Neural cell (in vitro differentiated cells): ENCODE data around the gene NME3. TPM values are rescaled to one million over a fixed set of nuclear protein-coding genes. Genes with fewer than 3 reads are reported as not detected.
"Not testable (repeated sequence)": the region's sequence is repeated elsewhere in the genome, so short reads cannot be mapped to it uniquely, and the experiment has no call there.

ENCODE experiments used
- H2AFZ ChIP-seq: fragments of 200-600, 300-800 bp; sonication (generic), shearing (Covaris generic); 2 replicates; pipeline ENCODE4 v1.6.0; 2014; ENCODE audit warnings: low read depth, mild to moderate bottlenecking, antibody characterized with exemption, low read length, moderate library complexity
- H3F3A ChIP-seq: fragments of 200-600 bp; shearing (Covaris generic); 2 replicates; pipeline ENCODE4 v1.6.1; 2016; ENCODE audit warnings: mild to moderate bottlenecking, moderate library complexity, mixed read lengths, antibody characterized with exemption, low read length; ENCODE audit not compliant: insufficient read depth, poor library complexity, severe bottlenecking
- H3K27ac ChIP-seq: fragments of 200-600, 300-800 bp; sonication (generic), shearing (Covaris generic); 2 replicates; pipeline ENCODE4 v1.5.1; 2014; ENCODE audit warnings: mild to moderate bottlenecking, low read length, moderate library complexity
- H3K27me3 ChIP-seq: fragments of 300-800, 200-600 bp; sonication (generic), shearing (Covaris generic); 2 replicates; pipeline ENCODE4 v1.6.0; 2014; ENCODE audit warnings: mild to moderate bottlenecking, low read depth, low read length, moderate library complexity; ENCODE audit not compliant: insufficient read depth
- H3K36me3 ChIP-seq: fragments of 300-800, 200-600 bp; sonication (generic), shearing (Covaris generic); 2 replicates; pipeline ENCODE4 v1.5.1; 2014; ENCODE audit warnings: mild to moderate bottlenecking, antibody characterized with exemption, low read length, moderate library complexity; ENCODE audit not compliant: insufficient read depth
- H3K4me2 ChIP-seq: fragments of 300-800, 200-600 bp; sonication (generic), shearing (Covaris generic); 2 replicates; pipeline ENCODE4 v1.6.0; 2014; ENCODE audit warnings: mild to moderate bottlenecking, low read length
- H3K4me3 ChIP-seq: fragments of 300-800, 200-600 bp; sonication (generic), shearing (Covaris generic); 2 replicates; pipeline ENCODE4 v1.5.1; 2014; ENCODE audit warnings: mild to moderate bottlenecking, low read length, moderate library complexity
- H3K79me2 ChIP-seq: fragments of 200-600 bp; shearing (Covaris generic); replicated peaks from 2 replicates; pipeline ENCODE4 v1.6.0; 2014; ENCODE audit warnings: mild to moderate bottlenecking, low read length, moderate library complexity; ENCODE audit not compliant: insufficient read depth
- H3K9ac ChIP-seq: fragments of 300-800, 200-600 bp; sonication (generic), shearing (Covaris generic); 2 replicates; pipeline ENCODE4 v1.6.1; 2016; ENCODE audit warnings: mild to moderate bottlenecking, low read length, mixed read lengths
- H3K9me2 ChIP-seq: fragments of 200-600 bp; shearing (Covaris generic); 2 replicates; pipeline ENCODE4 v1.6.1; 2016; ENCODE audit warnings: mild to moderate bottlenecking, low read length, mixed read lengths; ENCODE audit not compliant: insufficient read depth
- H3K9me3 ChIP-seq: fragments of 200-600, 300-800 bp; sonication (generic), shearing (Covaris generic); 2 replicates; pipeline ENCODE4 v1.6.1; 2016; ENCODE audit warnings: mild to moderate bottlenecking, mixed run types, low read length, moderate library complexity, mixed read lengths
- H4K20me1 ChIP-seq: fragments of 200-600 bp; shearing (Covaris generic); 2 replicates; pipeline ENCODE4 v1.6.1; 2016; ENCODE audit warnings: mild to moderate bottlenecking, mixed run types; ENCODE audit not compliant: insufficient read depth
- CTCF ChIP-seq: fragments of 450-650 bp; IDR thresholded peaks from 2 replicates; pipeline ENCODE4 v1.5.1; 2014; ENCODE audit warnings: antibody characterized with exemption, mild to moderate bottlenecking, moderate library complexity; ENCODE audit not compliant: poor library complexity, severe bottlenecking
- EP300 ChIP-seq: fragments of 450-650 bp; conservative IDR thresholded peaks from 2 replicates; pipeline ENCODE4 v1.6.1; 2014; ENCODE audit warnings: antibody characterized with exemption, mild to moderate bottlenecking, moderate library complexity; ENCODE audit not compliant: poor library complexity, severe bottlenecking
- EZH2 ChIP-seq: fragments of 200-600, 300-800 bp; shearing (Covaris generic), sonication (generic); IDR thresholded peaks from 2 replicates; pipeline ENCODE4 v1.6.1; 2014; ENCODE audit warnings: antibody characterized with exemption, low read length, borderline replicate concordance, mild to moderate bottlenecking; ENCODE audit not compliant: insufficient read depth, poor library complexity, severe bottlenecking
- MXI1 ChIP-seq: fragments of 450-650 bp; conservative IDR thresholded peaks from 2 replicates; pipeline ENCODE4 v1.6.1; 2014; ENCODE audit warnings: antibody characterized with exemption, mild to moderate bottlenecking; ENCODE audit not compliant: poor library complexity, severe bottlenecking
- POLR2AphosphoS5 ChIP-seq: IDR thresholded peaks from 2 replicates; pipeline ENCODE4 v1.6.1; 2012
- RAD21 ChIP-seq: fragments of 450-650 bp; conservative IDR thresholded peaks from 2 replicates; pipeline ENCODE4 v1.6.1; 2014; ENCODE audit warnings: antibody characterized with exemption, mild to moderate bottlenecking, moderate library complexity
- REST ChIP-seq: IDR thresholded peaks from 2 replicates; pipeline ENCODE4 v1.6.1; 2012; ENCODE audit warnings: borderline replicate concordance
- SMC3 ChIP-seq: fragments of 450-650 bp; conservative IDR thresholded peaks from 2 replicates; pipeline ENCODE4 v1.6.1; 2014; ENCODE audit warnings: antibody characterized with exemption, mild to moderate bottlenecking, moderate library complexity; ENCODE audit not compliant: poor library complexity
- TAF1 ChIP-seq: IDR thresholded peaks from 2 replicates; pipeline ENCODE4 v1.6.1; 2012; ENCODE audit warnings: low read depth
- polyA plus RNA-seq: library from polyadenylated mRNA; depleted of rRNA; stranded (reverse); fragments of >200 nt; gene quantifications from 2 replicates; pipeline ENCODE4 v1.2.3, GENCODE V29; 2014

Gene NME3
- polyA plus RNA-seq, 1 donor from 2014 or later = 102 TPM

GRCh38 chr16:1807626-1808025 is 36.3 kb upstream of the NME3 start:
- no peaks in the 10 kb centered on the region for H3K9me2 ChIP-seq
- H3K9ac ChIP-seq = no peak overlapping the region
- H3K27me3 ChIP-seq = no peaks in the 10 kb centered on the region
- no peaks in the 10 kb centered on the region for H3K9me3 ChIP-seq
- TF ChIP-seq CTCF (no peak), TAF1 (no peak), RAD21 (no peak), MXI1 (no peak), SMC3 (no peak), REST (no peak), POLR2AphosphoS5 (no peak), EZH2 (no peak), EP300 (no peak)
- H3K27ac ChIP-seq = no peak overlapping the region
- H2AFZ ChIP-seq = no peak overlapping the region
- H4K20me1 ChIP-seq = no peaks in the 10 kb centered on the region
- no peaks in the 10 kb centered on the region for H3K79me2 ChIP-seq
- H3K4me2 ChIP-seq = no peak overlapping the region
- no peak overlapping the region for H3K4me3 ChIP-seq
- no peaks in the 10 kb centered on the region for H3F3A ChIP-seq
- no peaks in the 10 kb centered on the region for H3K36me3 ChIP-seq

- no peaks in the 10 kb centered on the region for H3K9me2 ChIP-seq
- H3K4me3 ChIP-seq = no peak overlapping the region
- no peaks in the 10 kb centered on the region for H3K36me3 ChIP-seq
- TF ChIP-seq SMC3 (no peak), MXI1 (no peak), CTCF (no peak), EZH2 (no peak), TAF1 (no peak)
- H3K4me2 ChIP-seq = no peak overlapping the region
- H4K20me1 ChIP-seq = no peaks in the 10 kb centered on the region
- no peak overlapping the region for H3K9ac ChIP-seq
- no peaks in the 10 kb centered on the region for H3K79me2 ChIP-seq
- H3F3A ChIP-seq = no peaks in the 10 kb centered on the region
- H3K27me3 ChIP-seq = no peaks in the 10 kb centered on the region
- H3K9me3 ChIP-seq = no peaks in the 10 kb centered on the region
- H3K27ac ChIP-seq = no peak overlapping the region
- H2AFZ ChIP-seq = no peak overlapping the region
Observed at GRCh38 chr16:1800701-1801100, 29.4 kb upstream of the NME3 start.

GRCh38 chr16:1799263-1799662 is 27.9 kb upstream of the NME3 start:
- H3K27ac ChIP-seq, H3K4me2 ChIP-seq, H3K4me3 ChIP-seq, H3K9me3 ChIP-seq, H3K9me2 ChIP-seq, H3K79me2 ChIP-seq, H3K36me3 ChIP-seq, H4K20me1 ChIP-seq, H3K9ac ChIP-seq, H2AFZ ChIP-seq, H3F3A ChIP-seq, H3K27me3 ChIP-seq: not testable (repeated sequence)
